Glutamatergic neuron (in vitro differentiated cells): ENCODE results near the gene OXSM. TPM values are rescaled to one million over a fixed set of nuclear protein-coding genes. Genes with fewer than 3 reads are reported as not detected.
A peak's percentile ranks its signal among the peaks of the same experiment; 100 is the strongest.

ENCODE experiments used
- DNase-seq: peaks from one replicate; pipeline ENCODE4 v3.0.0; 2022
- H3K27ac Mint-ChIP-seq: one replicate; pipeline ENCODE4 v1.8.0; 2020; ENCODE audit warnings: mild to moderate bottlenecking, mixed read lengths, inconsistent platforms; ENCODE audit not compliant: unreplicated experiment
- H3K27me3 Mint-ChIP-seq: one replicate; pipeline ENCODE4 v1.8.0; 2020; ENCODE audit warnings: mild to moderate bottlenecking, moderate library complexity, mixed read lengths, inconsistent platforms; ENCODE audit not compliant: unreplicated experiment
- H3K36me3 Mint-ChIP-seq: one replicate; pipeline ENCODE4 v1.8.0; 2020; ENCODE audit warnings: mild to moderate bottlenecking, mixed read lengths, inconsistent platforms; ENCODE audit not compliant: unreplicated experiment
- H3K4me1 Mint-ChIP-seq: one replicate; pipeline ENCODE4 v1.8.0; 2020; ENCODE audit warnings: mild to moderate bottlenecking, low read depth, mixed read lengths, inconsistent platforms; ENCODE audit not compliant: unreplicated experiment
- H3K4me3 Mint-ChIP-seq: one replicate; pipeline ENCODE4 v1.8.0; 2020; ENCODE audit warnings: mild to moderate bottlenecking, mixed read lengths, inconsistent platforms; ENCODE audit not compliant: unreplicated experiment
- H3K9me3 Mint-ChIP-seq: one replicate; pipeline ENCODE4 v1.8.0; 2020; ENCODE audit warnings: mild to moderate bottlenecking, moderate library complexity, mixed read lengths, inconsistent platforms; ENCODE audit not compliant: unreplicated experiment
- CTCF ChIP-seq: fragments of 200-600 bp; sonication (generic); IDR thresholded peaks from one replicate; pipeline ENCODE4 v1.5.0; 2021; ENCODE audit not compliant: partially characterized antibody, unreplicated experiment
- total RNA-seq: library from RNA; stranded (reverse); fragmentation: NEBNext Ultra II Directional; extraction: Animal tissue kit (Norgen Biotek cat#: 25700); gene quantifications from one replicate; pipeline ENCODE4 v1.2.1, GENCODE V29; 2021; ENCODE audit not compliant: unreplicated experiment

OXSM gene
- total RNA-seq, 1 donor from 2014 or later = 9.3 TPM

- peaks cover 7% of the 10 kb centered on the region for H3K4me1 Mint-ChIP-seq
- peaks cover 7% of the 10 kb centered on the region for H3K36me3 Mint-ChIP-seq
- DNase-seq = no peak
- H3K9me3 Mint-ChIP-seq = no peaks in the 10 kb centered on the region
- TF ChIP-seq CTCF = no peak
- no peak overlapping the region for H3K27ac Mint-ChIP-seq
- peaks cover 5% of the 10 kb centered on the region for H3K27me3 Mint-ChIP-seq
- H3K4me3 Mint-ChIP-seq = no peak overlapping the region
Observed at GRCh38 chr3:25780618-25781017, 9.3 kb upstream of the OXSM start.

GRCh38 chr3:25781145-25781757 is 8.6 kb upstream of the OXSM start:
- TF ChIP-seq CTCF = no peak
- Mint-ChIP-seq H3K27ac (no peak overlapping the region), H3K4me1 (peaks cover 7% of the 10 kb centered on the region), H3K4me3 (no peak overlapping the region), H3K36me3 (peaks cover 6% of the 10 kb centered on the region), H3K27me3 (peaks cover 5% of the 10 kb centered on the region), H3K9me3 (no peaks in the 10 kb centered on the region)
- DNase-seq = no peak

- DNase-seq = no peak
- no peak overlapping the region for H3K27ac Mint-ChIP-seq
- peaks cover 5% of the 10 kb centered on the region for H3K27me3 Mint-ChIP-seq
- no peak for TF ChIP-seq CTCF
- H3K36me3 Mint-ChIP-seq = no peaks in the 10 kb centered on the region
- H3K4me1 Mint-ChIP-seq = peaks cover 7% of the 10 kb centered on the region
- H3K4me3 Mint-ChIP-seq = peak overlapping the region; percentile 94
- no peaks in the 10 kb centered on the region for H3K9me3 Mint-ChIP-seq
Observed at GRCh38 chr3:25781758-25782594, 7.9 kb upstream of the OXSM start.

GRCh38 chr3:25782636-25782937 is 7.3 kb upstream of the OXSM start:
- no peak for DNase-seq
- peaks cover 7% of the 10 kb centered on the region for H3K4me1 Mint-ChIP-seq
- H3K36me3 Mint-ChIP-seq = no peaks in the 10 kb centered on the region
- TF ChIP-seq CTCF = no peak
- H3K27ac Mint-ChIP-seq = peak overlapping the region; percentile 85
- peaks cover 5% of the 10 kb centered on the region for H3K27me3 Mint-ChIP-seq
- no peaks in the 10 kb centered on the region for H3K9me3 Mint-ChIP-seq
- H3K4me3 Mint-ChIP-seq = peak overlapping the region; percentile 94
